ENCODE measurements around the gene NHSL2. TPM values are rescaled to one million over a fixed set of nuclear protein-coding genes. Genes with fewer than 3 reads are reported as not detected.
"Not testable (repeated sequence)": the region's sequence is repeated elsewhere in the genome, so short reads cannot be mapped to it uniquely, and the experiment has no call there.

Gene NHSL2
- polyA plus RNA-seq, 4 donors, result under 0.01 to 2.9 (median 1.5) TPM; not detected in 1

- H3K4me3 ChIP-seq (ENCODE audit: low read depth in 1 of 3, low read length in 3 of 3), result no peak overlapping the region
- no peaks in the 10 kb centered on the region for H3K4me1 ChIP-seq (ENCODE audit: control insufficient read depth in 3 of 3, insufficient read depth in 2 of 3, low read depth in 1 of 3, low read length in 2 of 3)
Measured at GRCh38 chrX:72169008-72169728, 258.5 kb downstream of the NHSL2 start.

GRCh38 chrX:72176289-72176688 lies 265.6 kb downstream of the NHSL2 start:
- not testable (repeated sequence) for H3K9me3 ChIP-seq (ENCODE audit: control insufficient read depth in 2 of 2, insufficient read depth in 1 of 2, low read depth in 1 of 2, low read length in 1 of 2); H3K4me1 ChIP-seq (ENCODE audit: control insufficient read depth in 3 of 3, insufficient read depth in 2 of 3, low read depth in 1 of 3, low read length in 2 of 3); FAIRE-seq; H3K4me3 ChIP-seq (ENCODE audit: low read depth in 1 of 3, low read length in 3 of 3); H3K27me3 ChIP-seq (ENCODE audit: control insufficient read depth in 3 of 3, insufficient read depth in 3 of 3, low read length in 3 of 3); H3K36me3 ChIP-seq (ENCODE audit: control insufficient read depth in 3 of 3, insufficient read depth in 2 of 3, low read depth in 1 of 3, low read length in 3 of 3); DNase-seq; H3K27ac ChIP-seq (ENCODE audit: low read depth in 1 of 3, low read length in 2 of 3)
- 85 to 100% (median 88%) methylated on average over 2 to 4 of the region's 5 CpGs for WGBS, 3 donors

More at GRCh38 chrX:72169008-72169728, 258.5 kb downstream of the NHSL2 start:
- WGBS, 3 donors, result 66 to 73% (median 67%) methylated on average over 6 of the region's 6 CpGs
- DNase-seq (peak in 1 of 2 donors; percentile 56), FAIRE-seq (no peak)
- Histone ChIP-seq H3K36me3 (ENCODE audit: control insufficient read depth in 3 of 3, insufficient read depth in 2 of 3, low read depth in 1 of 3, low read length in 3 of 3) (no peaks in the 10 kb centered on the region), H3K27ac (ENCODE audit: low read depth in 1 of 3, low read length in 2 of 3) (no peak overlapping the region), H3K27me3 (ENCODE audit: control insufficient read depth in 3 of 3, insufficient read depth in 3 of 3, low read length in 3 of 3) (no peaks in the 10 kb centered on the region), H3K9me3 (ENCODE audit: control insufficient read depth in 2 of 2, insufficient read depth in 1 of 2, low read depth in 1 of 2, low read length in 1 of 2) (no peaks in the 10 kb centered on the region)

- no peaks in the 10 kb centered on the region for H3K4me1 ChIP-seq (ENCODE audit: control insufficient read depth in 3 of 3, insufficient read depth in 2 of 3, low read depth in 1 of 3, low read length in 2 of 3)
- no peak overlapping the region for H3K4me3 ChIP-seq (ENCODE audit: low read depth in 1 of 3, low read length in 3 of 3)
- FAIRE-seq (no peak), DNase-seq (no peak)
- H3K27ac ChIP-seq (ENCODE audit: low read depth in 1 of 3, low read length in 2 of 3), result no peak overlapping the region
- 83 to 91% (median 86%) methylated on average over 2 of the region's 2 CpGs for WGBS, 3 donors
- no peaks in the 10 kb centered on the region for H3K36me3 ChIP-seq (ENCODE audit: control insufficient read depth in 3 of 3, insufficient read depth in 2 of 3, low read depth in 1 of 3, low read length in 3 of 3)
- no peaks in the 10 kb centered on the region for H3K9me3 ChIP-seq (ENCODE audit: control insufficient read depth in 2 of 2, insufficient read depth in 1 of 2, low read depth in 1 of 2, low read length in 1 of 2)
- H3K27me3 ChIP-seq (ENCODE audit: control insufficient read depth in 3 of 3, insufficient read depth in 3 of 3, low read length in 3 of 3), result no peaks in the 10 kb centered on the region
Measured at GRCh38 chrX:72176981-72177380, 266.3 kb downstream of the NHSL2 start.

- DNase-seq (no peak), FAIRE-seq (no peak)
- H3K36me3 ChIP-seq (ENCODE audit: control insufficient read depth in 3 of 3, insufficient read depth in 2 of 3, low read depth in 1 of 3, low read length in 3 of 3), result no peaks in the 10 kb centered on the region
- no peaks in the 10 kb centered on the region for H3K9me3 ChIP-seq (ENCODE audit: control insufficient read depth in 2 of 2, insufficient read depth in 1 of 2, low read depth in 1 of 2, low read length in 1 of 2)
- WGBS, 3 donors, result 24 to 64% (median 33%) methylated on average over 1 of the region's 1 CpG
- no peak overlapping the region for H3K4me3 ChIP-seq (ENCODE audit: low read depth in 1 of 3, low read length in 3 of 3)
- no peaks in the 10 kb centered on the region for H3K27me3 ChIP-seq (ENCODE audit: control insufficient read depth in 3 of 3, insufficient read depth in 3 of 3, low read length in 3 of 3)
- H3K4me1 ChIP-seq (ENCODE audit: control insufficient read depth in 3 of 3, insufficient read depth in 2 of 3, low read depth in 1 of 3, low read length in 2 of 3), result no peaks in the 10 kb centered on the region
- peak overlapping the region in 2 of 3 donors; percentile 44 to 73 for H3K27ac ChIP-seq (ENCODE audit: low read depth in 1 of 3, low read length in 2 of 3)
Measured at GRCh38 chrX:72180539-72180938, 269.9 kb downstream of the NHSL2 start.

- no peaks in the 10 kb centered on the region for H3K36me3 ChIP-seq (ENCODE audit: control insufficient read depth in 3 of 3, insufficient read depth in 2 of 3, low read depth in 1 of 3, low read length in 3 of 3)
- peak within 1 kb of the TSS; percentile 1 to 91 (median 73) for H3K27ac ChIP-seq (ENCODE audit: low read depth in 1 of 3, low read length in 2 of 3)
- no peaks in the 10 kb centered on the region for H3K27me3 ChIP-seq (ENCODE audit: control insufficient read depth in 3 of 3, insufficient read depth in 3 of 3, low read length in 3 of 3)
- H3K4me1 ChIP-seq (ENCODE audit: control insufficient read depth in 3 of 3, insufficient read depth in 2 of 3, low read depth in 1 of 3, low read length in 2 of 3), result no peaks in the 10 kb centered on the region
- 0 to 26% (median 6%) methylated on average over 39 to 46 of the region's 46 CpGs for WGBS, 3 donors
- H3K9me3 ChIP-seq (ENCODE audit: control insufficient read depth in 2 of 2, insufficient read depth in 1 of 2, low read depth in 1 of 2, low read length in 1 of 2), result no peaks in the 10 kb centered on the region
- H3K4me3 ChIP-seq (ENCODE audit: low read depth in 1 of 3, low read length in 3 of 3), result peak within 1 kb of the TSS; percentile 60 to 74 (median 61)
- DNase-seq (peak; percentile 94 to 95), FAIRE-seq (no peak)
Measured at GRCh38 chrX:72181178-72182125, 270.8 kb downstream of the NHSL2 start, which contains the start of gene PIN4. TSS of gene PIN4 (plus strand) at chrX:72181757. CDS start at chrX:72181786, 29 bp downstream.

GRCh38 chrX:72182924-72183323 lies 272.3 kb downstream of the NHSL2 start:
- 70 to 88% (median 83%) methylated on average over 2 of the region's 2 CpGs for WGBS, 3 donors
- no peak for DNase-seq
- no peak overlapping the region for H3K27ac ChIP-seq (ENCODE audit: low read depth in 1 of 3, low read length in 2 of 3)
- H3K4me1 ChIP-seq (ENCODE audit: control insufficient read depth in 3 of 3, insufficient read depth in 2 of 3, low read depth in 1 of 3, low read length in 2 of 3), result no peaks in the 10 kb centered on the region
- peak overlapping the region in 1 of 3 donors; percentile 74 for H3K4me3 ChIP-seq (ENCODE audit: low read depth in 1 of 3, low read length in 3 of 3)
- H3K9me3 ChIP-seq (ENCODE audit: control insufficient read depth in 2 of 2, insufficient read depth in 1 of 2, low read depth in 1 of 2, low read length in 1 of 2), result no peaks in the 10 kb centered on the region
- no peaks in the 10 kb centered on the region for H3K27me3 ChIP-seq (ENCODE audit: control insufficient read depth in 3 of 3, insufficient read depth in 3 of 3, low read length in 3 of 3)
- no peak for FAIRE-seq
- peaks cover 0 to 3% (median 0%) of the 10 kb centered on the region in 3 donors for H3K36me3 ChIP-seq (ENCODE audit: control insufficient read depth in 3 of 3, insufficient read depth in 2 of 3, low read depth in 1 of 3, low read length in 3 of 3)

GRCh38 chrX:72201836-72202536 lies 291.3 kb downstream of the NHSL2 start:
- H3K27me3 ChIP-seq (ENCODE audit: control insufficient read depth in 3 of 3, insufficient read depth in 3 of 3, low read length in 3 of 3), result no peaks in the 10 kb centered on the region
- FAIRE-seq (no peak), DNase-seq (no peak)
- H3K4me3 ChIP-seq (ENCODE audit: low read depth in 1 of 3, low read length in 3 of 3), result no peak overlapping the region
- H3K4me1 ChIP-seq (ENCODE audit: control insufficient read depth in 3 of 3, insufficient read depth in 2 of 3, low read depth in 1 of 3, low read length in 2 of 3), result no peaks in the 10 kb centered on the region
- no peak overlapping the region for H3K27ac ChIP-seq (ENCODE audit: low read depth in 1 of 3, low read length in 2 of 3)
- WGBS, 3 donors, result 74 to 95% (median 84%) methylated on average over 7 of the region's 7 CpGs
- peaks cover 0 to 19% (median 9%) of the 10 kb centered on the region in 3 donors for H3K36me3 ChIP-seq (ENCODE audit: control insufficient read depth in 3 of 3, insufficient read depth in 2 of 3, low read depth in 1 of 3, low read length in 3 of 3)
- H3K9me3 ChIP-seq (ENCODE audit: control insufficient read depth in 2 of 2, insufficient read depth in 1 of 2, low read depth in 1 of 2, low read length in 1 of 2), result no peaks in the 10 kb centered on the region

Data from small intestine (tissue), 7 donors.